Left cardiac atrium (tissue), 4 donors: Measurements from ENCODE around the gene TTC9B. TPM values are rescaled to one million over a fixed set of nuclear protein-coding genes. Genes with fewer than 3 reads are reported as not detected.

ENCODE experiments used
- ATAC-seq, 2 donors: fragments of 200-7000 bp; cut with Tn5 transposase; one replicate each; pipeline ENCODE4 v1.9.1; 2020; ENCODE audit warnings: mild to moderate bottlenecking in 2 of 2, moderate library complexity in 2 of 2
- DNase-seq: peaks from one replicate; pipeline ENCODE4 v3.0.0-alpha.2; 2020
- intact Hi-C, 2 donors: fragments of 100-400 bp; cut with DNase I; formaldehyde crosslinking; loops; one replicate each; pipeline versions ENCODE4 v1.14.1 to v1.15.1; 2022 to 2023
- total RNA-seq, 2 donors: library from RNA; stranded (reverse); fragmentation: NEBNext Ultra II Directional; extraction: Animal tissue kit (Norgen Biotek cat#: 25700); gene quantifications; one replicate each; pipeline ENCODE4 v1.2.1, GENCODE V29; 2021
- donor health status: DM: no; HTN: yes; CAD: no.
- donor health status: DM: no; HTN: yes; CAD: no; lungs with severe emphysema.
- donor health status: DM: yes; HTN: yes; CAD: no.
- donor health status: Dilated cardiomyopathy.

The TTC9B gene
- total RNA-seq, 2 donors from 2014 or later: not detected

DNA sequence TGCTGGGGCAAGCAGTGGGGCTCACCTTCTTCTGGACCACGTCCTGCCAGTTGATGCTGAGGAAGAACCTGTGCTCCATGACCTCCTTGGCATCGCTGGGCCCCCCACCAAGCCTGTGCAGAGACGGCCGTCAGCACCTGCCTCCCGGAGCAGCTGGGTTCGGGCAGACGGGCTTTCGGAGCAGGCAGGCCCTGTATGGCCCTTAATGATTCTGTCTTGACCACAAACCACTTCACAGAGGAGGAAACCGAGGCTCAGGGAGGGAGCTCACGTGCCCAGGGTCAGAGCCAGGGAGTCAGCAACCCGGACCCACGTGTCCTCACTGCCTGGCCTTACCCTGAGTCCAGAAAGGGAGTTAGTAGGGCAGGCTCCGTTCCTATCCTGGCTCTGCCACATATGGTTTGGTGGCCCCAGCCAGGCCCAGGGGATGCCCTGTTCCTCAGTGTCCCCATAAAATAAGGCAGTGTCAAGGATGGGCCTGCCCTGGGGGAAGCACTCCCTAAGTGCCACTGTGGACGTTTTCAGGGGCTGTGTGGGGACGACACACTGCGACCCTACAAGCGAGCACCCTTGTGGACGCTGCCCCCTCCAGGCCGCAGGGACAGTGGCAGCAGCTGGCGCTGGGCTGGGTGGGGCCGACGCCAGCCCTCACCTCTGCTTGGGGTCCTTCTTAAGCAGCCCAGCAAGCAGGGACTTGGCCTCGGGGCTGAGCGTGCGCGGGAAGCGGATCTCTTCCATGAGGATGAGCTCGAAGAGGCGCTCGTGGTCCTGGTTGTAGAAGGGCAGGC is 17.2 kb upstream of the TTC9B start:
- DNase-seq (no peak), ATAC-seq (no peak)
- intact Hi-C loops: no loop called here

DNA sequence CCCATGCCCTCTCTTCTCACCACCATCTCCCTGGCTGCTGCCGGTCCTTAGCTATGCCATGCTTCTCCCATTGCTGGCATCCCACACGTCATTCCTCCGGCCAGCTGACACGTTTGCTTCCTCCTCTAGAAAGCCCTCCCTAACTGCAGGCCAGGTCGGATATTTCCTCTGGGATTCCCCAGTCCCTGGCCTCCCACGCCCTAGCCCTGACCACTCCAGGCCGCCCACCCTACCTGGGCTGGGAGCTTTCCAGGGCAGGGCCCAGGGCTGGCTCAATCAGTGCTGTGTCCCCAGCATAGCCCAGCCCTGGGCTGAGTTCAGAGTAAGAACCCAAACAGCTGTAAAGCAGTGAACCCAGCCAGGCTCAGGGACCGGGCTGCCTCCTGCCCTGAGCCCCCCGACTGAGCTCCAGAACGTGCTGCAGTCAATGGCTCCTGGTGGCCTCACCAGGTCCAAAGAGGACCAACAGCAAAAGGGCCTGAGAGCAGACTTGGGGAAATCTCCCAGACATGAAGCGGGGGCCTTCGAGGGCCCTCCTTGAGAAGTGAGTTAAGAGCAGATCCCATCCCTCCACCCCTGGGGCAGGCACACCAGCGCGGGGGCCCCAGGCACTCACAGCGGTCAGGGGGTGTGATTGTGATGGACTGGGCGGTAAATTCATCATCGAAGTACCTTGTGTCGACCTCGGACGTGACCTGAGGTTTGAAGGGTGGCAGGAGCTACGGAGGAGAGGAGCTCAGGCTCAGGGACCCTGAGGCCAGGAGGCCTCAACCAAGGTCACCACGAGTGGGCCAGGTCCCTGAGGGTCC is 16.4 kb upstream of the TTC9B start:
- no peak for ATAC-seq
- intact Hi-C loops: no loop called here
- no peak for DNase-seq

DNA sequence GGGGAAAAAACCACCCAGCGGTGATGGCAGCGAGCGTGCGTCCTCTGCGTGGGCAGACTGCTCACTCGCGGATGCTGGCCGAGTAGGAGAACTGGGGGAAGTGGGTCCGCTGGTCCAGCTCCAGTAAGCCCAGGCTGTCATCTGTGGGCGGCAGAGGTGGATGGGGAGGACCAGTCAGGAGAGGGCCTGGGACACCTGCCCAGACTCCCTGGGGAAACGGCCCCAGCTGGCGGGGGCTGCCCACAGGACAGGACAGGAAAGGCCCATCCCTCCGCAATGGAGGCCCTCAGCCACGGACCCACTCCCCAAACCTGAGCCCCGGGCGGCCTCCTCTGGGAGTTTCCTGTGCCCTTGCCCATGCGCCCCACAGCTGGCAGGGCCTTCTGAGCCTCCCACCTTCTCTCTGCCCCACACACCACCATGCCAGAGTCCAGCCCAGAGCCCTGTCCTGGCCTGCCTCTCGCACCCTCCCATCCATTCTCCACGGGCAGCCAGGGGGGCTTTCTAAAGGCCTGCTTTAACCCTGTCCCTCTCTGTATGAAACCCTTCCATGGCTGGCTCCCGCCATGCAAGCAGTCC is 15.7 kb upstream of the TTC9B start:
- no peak for DNase-seq
- intact Hi-C loops: no loop called here

DNA sequence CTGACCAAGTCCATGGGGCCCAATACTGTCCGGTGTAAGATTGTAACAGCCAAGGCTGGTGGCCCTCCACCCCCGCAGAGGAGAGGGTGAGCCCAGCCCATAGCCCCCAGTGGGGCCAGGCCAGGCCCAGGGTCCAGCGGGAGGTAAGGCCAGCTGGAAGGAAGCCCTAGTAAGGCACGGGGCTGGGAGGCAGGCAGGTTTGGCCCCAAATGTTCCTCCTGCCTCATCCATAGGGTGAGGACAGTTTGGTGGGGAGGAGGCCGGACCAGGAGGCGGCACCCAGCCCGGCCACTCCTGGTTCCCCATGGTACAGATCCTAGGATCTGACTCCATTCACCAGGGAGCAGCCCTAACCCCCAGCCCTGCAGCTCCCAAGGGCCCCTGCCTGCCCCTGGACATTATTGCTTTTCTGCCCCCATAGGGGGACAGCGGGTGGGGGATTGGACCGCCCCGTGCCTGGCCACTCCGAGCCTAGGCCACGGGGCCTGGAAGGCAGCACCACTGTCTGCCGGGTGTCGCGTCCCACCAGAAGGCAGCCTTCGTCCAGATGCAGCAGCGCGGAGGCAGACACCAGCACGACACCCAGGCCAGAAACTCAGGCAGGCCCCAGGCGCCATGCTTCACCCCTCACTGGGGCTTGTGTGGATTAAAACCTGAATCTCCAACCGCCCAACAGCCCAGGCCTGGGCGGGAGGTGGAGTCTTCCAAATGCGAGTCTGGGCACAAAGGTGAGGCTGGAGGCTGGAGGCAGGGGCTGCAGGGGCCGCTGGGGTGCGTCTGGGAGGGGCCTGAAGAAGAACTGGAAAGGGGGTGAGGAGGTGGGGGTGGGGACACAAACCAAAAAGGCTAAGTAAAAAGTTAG is 15.0 kb upstream of the TTC9B start:
- DNase-seq (no peak), ATAC-seq (no peak)
- intact Hi-C loops: no loop called here

More for the DNA sequence above, 15.7 kb upstream of the TTC9B start:
- no peak for ATAC-seq

DNA sequence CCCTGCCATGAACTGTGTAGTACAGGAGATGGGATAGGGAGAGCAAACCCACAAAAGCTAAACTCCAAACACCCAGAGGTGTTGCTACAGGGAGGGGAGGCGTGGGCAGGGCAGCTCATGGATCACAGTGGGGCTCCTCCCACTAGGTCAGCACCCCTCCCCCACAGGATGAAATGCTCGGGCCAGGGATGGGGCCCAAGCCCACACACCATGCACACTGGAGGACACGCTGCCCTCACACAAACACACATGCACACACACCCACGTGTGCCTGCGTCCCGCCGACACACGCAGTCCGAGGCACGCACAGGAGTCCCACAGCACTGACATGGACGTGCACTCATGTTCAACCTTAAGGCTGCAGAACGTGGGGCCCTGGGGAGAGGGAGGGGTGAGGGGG is 14.3 kb upstream of the TTC9B start:
- intact Hi-C loops: no loop called here
- ATAC-seq: peak; percentile 7 to 56
- DNase-seq: no peak

DNA sequence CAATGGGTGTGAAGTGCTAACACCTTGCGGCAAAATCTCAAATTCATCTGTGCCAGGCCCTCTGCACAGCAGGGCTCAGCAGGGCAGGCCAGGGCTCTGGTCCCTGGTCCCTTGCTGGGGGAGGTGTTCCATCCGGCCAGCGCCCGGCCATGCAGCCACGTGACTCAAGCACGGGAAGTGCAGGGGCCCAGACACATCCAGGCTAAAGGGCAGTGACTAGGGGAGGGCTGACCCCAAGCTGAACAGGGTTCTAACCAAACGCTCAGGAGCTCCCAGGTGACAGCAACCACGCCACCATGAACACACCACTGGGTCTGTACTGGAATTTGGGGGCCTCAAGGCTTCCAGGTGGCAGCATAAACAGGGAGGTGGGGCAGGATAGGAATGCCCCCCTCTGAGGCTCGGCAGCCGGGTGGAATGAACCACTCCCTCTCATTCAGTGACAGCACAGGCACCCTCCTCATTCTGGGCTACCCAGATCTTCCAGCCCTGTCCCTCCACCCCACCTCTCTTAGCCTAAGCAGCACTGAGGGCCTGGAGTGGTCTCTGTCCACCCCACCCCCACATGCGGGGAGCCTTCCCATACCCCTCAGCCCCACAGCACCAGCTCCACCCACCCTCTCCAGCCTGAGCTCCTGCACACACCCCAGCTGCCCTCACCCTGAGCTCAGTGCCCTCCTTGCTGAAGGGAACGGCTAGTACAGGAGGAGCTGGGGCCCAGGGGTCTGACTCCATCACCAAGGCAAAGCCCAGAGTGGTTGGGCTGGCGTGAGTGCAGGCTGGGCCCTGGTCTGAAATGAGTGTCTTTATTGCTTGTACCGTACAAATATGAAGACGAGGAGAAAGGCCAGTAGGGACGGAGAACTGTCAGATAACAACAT is 13.6 kb upstream of the TTC9B start:
- ATAC-seq (peak; percentile 55 to 85), DNase-seq (peak; percentile 56)
- intact Hi-C loops: no loop called here

DNA sequence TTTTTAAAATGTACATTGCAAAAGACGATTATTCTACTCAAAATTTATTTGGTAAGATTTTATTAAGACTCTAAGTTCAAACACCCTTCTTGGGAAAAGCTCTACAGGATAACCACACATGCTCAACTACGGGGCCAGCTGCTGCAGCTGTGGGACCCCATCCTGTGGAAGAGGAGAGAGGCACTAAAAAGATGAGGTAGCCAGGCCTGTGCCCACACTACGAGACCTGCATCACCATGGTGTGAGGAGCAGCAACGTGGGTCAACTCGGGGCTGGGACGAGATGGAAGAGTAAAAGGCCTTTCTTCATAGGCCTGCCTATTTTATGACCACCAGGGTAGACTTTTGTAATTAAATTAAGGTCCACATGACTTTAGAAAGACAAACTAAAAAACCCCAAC is 12.9 kb upstream of the TTC9B start:
- ATAC-seq (no peak), DNase-seq (no peak)
- intact Hi-C loops: no loop called here

DNA sequence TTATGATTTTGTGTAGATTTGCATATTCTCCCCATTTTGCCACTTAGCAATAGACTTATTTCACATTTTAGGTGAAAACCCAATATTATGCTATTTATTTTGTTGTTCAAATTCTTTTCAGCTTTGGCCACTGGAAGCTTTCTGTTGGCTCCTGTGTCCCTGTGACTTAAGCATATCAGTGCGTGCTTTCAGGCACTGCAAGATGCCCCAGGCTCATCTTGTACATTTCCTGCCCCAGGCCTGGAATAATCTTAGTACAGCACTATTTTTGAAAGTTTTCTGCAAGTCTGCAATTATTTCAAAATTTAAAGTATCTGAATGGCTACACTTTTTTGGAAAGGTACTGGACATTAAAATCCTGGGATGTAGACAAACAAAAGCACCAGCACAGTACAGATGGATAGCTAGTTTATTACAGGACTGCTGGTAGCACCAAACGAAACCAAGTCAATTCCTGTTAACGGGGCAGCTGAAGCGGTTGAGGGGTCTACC is 11.8 kb upstream of the TTC9B start:
- DNase-seq (no peak), ATAC-seq (no peak)
- intact Hi-C loops: no loop called here

DNA sequence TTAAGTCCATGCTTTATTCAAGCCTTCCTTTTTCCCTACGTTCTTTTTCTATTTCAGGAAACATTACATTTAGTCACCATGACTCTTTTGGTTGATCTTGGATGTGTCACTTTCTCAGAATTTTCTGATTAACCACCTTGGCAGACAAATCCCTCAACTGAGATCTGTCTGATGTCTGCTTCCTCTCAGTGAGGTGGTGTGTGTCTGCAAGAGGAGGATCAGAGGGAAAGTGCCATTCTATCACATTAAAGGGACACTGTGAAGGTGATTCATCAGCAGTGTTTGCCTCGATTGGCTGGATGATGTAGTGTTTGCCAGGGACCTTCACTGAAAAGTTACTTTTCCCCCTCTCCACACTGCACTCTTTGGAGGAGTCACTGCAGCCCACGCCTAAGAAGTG is 11.3 kb upstream of the TTC9B start:
- intact Hi-C loops: no loop called here
- ATAC-seq (no peak), DNase-seq (no peak)

DNA sequence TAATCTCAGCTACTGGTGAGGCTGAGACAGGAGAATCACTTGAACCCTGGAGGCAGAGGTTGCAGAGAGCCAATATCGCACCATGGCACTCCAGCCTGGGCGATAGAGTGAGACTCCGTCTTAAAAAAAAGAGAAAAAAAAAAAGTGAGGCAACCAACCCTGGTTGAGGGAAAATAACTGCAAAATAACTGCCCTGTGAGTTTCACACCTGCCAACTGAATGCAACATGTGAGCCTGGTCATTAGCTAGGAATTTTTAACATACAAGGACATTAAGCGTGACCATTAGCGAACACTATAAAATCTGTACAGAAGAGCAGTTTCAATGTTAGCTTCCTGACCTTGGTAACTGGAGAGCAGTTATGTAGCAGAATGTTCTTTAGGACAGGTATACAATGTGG is 10.7 kb upstream of the TTC9B start:
- ATAC-seq (no peak), DNase-seq (no peak)
- intact Hi-C loops: no loop called here

DNA sequence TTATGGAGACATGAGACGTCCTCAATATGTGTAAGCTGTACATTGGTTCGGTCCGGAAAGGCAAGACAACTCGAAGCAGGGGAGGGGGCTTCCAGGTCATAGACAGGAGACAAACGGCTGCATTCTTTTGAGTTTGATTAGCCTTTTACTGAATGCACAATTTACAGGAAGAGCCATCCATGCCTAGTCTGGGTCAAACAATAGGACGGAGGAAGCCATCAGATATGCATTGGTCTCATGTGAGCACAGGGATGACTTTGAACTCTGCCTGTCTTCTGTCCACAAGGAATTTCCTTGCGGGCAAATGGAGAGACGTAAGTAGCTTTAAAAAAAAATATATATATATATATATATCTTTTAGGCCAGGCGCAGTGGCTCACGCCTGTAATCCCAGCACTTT is 10.2 kb upstream of the TTC9B start:
- intact Hi-C loops: no loop called here
- no peak for ATAC-seq
- DNase-seq: no peak

DNA sequence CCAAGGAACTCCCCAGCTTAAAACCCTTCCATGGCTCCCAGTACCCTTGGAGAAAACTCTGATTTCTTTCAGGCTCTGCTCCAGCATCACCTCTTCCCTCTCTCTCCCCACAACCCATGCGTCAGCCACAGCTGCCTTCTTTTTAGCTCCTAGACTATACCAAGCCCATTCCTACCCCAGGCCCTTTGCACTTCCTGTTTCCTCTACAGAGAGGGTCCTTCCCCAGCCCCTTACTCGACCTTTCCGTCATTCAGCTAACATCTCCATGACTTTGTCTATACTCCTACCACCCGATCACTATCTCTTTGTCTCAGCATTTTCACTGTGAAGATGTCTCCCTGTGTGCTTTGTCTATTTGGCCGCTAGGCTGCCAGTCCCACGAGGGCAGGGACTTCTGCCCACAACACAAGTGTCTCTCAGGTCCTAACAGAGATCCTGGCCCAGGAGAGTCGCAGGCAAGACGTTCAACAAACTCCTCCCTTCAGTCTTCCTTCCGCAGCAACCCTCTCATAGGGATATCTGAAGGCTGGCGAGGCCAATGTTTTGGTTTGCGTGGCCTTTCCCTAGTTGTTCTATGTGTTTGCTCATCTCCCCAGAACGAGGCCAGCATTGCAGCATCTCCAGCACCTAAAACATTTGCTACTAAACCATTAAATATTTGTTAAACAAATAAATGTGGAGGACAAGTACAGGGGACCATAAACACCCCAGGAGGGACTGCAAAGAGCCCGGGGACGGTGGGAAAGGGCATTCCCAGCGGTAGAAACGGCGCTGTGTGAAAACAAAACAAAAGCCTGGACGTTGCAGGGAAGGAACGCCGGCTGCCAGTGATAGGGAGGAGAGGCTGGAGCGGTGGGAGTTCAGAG is 7.5 kb upstream of the TTC9B start:
- peak in 1 of 2 donors; percentile 17 for ATAC-seq
- no peak for DNase-seq
- intact Hi-C loops: no loop called here

DNA sequence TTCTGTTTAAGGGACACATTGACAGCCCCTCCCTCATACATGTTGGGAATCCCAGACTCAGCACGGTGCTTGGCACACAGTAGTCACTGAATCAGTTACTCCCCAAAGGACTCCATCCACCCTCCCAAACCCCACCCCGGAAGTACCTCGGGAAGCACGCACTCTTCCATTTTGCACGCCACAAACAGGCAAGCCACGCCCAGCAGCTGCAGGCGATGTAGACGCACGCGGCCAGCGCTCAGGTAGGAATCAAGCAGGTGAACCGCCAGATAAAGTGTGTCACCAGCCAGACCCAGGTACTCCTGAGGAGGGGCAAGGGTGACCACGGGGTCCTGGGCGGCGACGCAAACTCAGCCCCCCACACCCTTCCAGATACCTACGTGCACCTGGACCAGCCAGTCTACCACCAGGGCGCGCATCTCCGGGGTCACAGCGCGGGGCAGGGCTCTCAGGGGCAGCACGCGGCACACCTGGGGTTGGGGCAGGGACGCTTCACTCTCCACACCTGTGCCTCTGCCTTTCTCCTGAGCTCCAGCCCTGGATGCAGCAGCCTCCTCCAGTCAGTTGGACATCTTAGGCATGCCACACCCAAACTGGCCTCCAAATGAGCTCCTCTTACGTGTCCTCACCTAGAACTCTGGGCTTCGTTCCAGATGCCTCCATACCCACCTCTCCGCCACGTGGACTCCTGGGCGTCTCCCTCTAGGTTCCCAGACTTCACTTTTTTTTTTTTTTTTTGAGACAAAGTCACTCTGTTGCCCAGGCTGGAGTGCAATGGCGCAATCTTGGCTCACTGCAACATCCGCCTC is 6.4 kb upstream of the TTC9B start:
- DNase-seq (no peak), ATAC-seq (no peak)
- intact Hi-C loops: no loop called here

DNA sequence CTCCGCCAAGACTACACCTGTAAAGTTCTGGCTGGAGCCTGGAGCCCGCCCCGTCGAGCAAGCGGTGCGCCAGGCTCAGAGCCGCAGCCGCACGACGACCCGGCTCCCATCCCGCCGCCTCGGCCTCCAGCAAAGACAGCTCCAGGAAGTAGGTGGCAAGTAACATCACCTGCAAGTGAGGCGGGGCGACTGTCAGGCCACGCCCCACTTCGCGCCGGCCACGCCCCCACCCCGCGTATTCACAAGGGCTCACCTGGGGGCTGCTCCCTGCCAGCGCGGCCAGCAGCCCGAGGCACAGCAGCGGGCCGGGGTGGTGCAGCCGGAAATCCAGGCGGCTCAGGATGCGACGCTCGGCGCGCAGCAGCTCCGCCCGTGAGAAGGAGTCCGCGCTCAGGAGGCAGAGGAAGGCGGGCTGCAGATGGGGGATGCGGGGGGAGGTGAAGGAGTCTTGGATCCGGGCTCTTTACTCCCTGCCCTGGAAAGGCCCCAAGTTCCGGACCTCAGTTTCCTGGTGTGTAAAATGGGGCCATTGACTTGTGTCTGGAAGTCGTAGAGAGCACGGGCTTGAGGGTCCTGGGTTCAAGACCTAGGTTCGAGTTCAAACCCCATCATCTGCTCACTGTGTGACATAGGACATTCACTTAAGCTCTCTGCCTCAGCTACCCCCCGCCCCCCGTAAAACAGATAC is 5.1 kb upstream of the TTC9B start:
- no peak for ATAC-seq
- no peak for DNase-seq
- intact Hi-C loops: no loop called here

DNA sequence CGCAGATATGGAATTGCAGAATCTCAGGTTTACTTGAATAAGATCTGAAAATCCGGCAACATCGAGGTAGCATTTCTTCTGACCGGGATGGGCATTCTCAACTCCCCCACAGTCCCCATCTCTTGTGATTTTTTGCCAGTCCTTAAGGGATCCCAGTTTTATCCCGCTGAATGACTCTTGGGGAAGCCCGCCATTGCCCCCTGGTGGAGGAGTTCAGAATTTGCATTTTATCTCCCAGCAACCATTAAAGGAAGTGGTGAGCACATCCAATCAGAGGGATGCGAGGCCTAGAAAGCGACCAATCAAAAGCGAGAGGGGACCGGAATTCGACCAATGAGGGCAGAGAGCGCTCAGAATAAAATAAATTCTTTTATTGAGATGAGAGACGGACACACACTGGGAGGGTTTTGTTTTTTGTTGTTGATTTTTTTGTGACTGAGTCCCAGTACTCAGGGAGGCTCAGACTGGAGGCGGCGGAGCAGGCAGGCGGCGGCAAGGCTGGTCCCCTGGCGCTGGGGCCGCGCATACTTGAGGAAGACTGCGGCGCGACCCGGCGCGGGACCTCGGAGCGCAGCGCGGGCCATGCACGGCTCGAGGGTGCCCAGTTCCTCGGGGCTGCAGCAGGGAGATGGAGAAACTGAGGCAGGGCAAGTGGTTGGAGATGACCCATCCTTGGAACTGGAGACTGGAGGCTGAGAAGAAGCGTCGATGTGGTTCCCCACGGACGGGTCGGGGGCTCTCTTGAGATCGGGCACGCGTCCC is 3.9 kb upstream of the TTC9B start:
- DNase-seq (peak; percentile 79), ATAC-seq (peak; percentile 75 to 76)
- intact Hi-C loops: loop anchor here in 1 of 2 donors (2.0 kb wide), 1 partner anchor 81 kb away; no protein-coding TSS in a partner anchor
